GM23248 (cell line): ENCODE data around the gene AIF1. TPM values are rescaled to one million over a fixed set of nuclear protein-coding genes. Genes with fewer than 3 reads are reported as not detected.

Source experiments
- DNase-seq: peaks from one replicate; pipeline ENCODE4 v3.0.0-alpha.2; 2015
- H2AFZ ChIP-seq: fragments of 200-600 bp; sonication (generic); 2 replicates; pipeline ENCODE4 v1.6.1; 2016; ENCODE audit warnings: antibody characterized with exemption
- H3F3A ChIP-seq: fragments of 200-600 bp; sonication (generic); 2 replicates; pipeline ENCODE4 v1.6.1; 2016; ENCODE audit warnings: mild to moderate bottlenecking, antibody characterized with exemption, mixed run types; ENCODE audit not compliant: insufficient read depth
- H3K27ac ChIP-seq: fragments of 200-600 bp; sonication (generic); 2 replicates; pipeline ENCODE4 v1.5.1; 2016; ENCODE audit warnings: mild to moderate bottlenecking
- H3K27me3 ChIP-seq: fragments of 200-600 bp; sonication (generic); replicated peaks from 2 replicates; pipeline ENCODE4 v1.6.1; 2016; ENCODE audit warnings: mild to moderate bottlenecking; ENCODE audit not compliant: insufficient read depth
- H3K36me3 ChIP-seq: fragments of 200-600 bp; sonication (generic); 2 replicates; pipeline ENCODE4 v1.6.1; 2016; ENCODE audit warnings: low read depth, mild to moderate bottlenecking
- H3K4me1 ChIP-seq: fragments of 200-600 bp; sonication (generic); 2 replicates; pipeline ENCODE4 v1.6.1; 2016; ENCODE audit warnings: mild to moderate bottlenecking; ENCODE audit not compliant: insufficient read depth
- H3K4me2 ChIP-seq: fragments of 200-600 bp; sonication (generic); one replicate; pipeline ENCODE4 v1.6.1; 2016; ENCODE audit warnings: mild to moderate bottlenecking; ENCODE audit not compliant: unreplicated experiment
- H3K4me3 ChIP-seq: fragments of 200-600 bp; sonication (generic); 2 replicates; pipeline ENCODE4 v1.5.1; 2016; ENCODE audit warnings: mild to moderate bottlenecking
- H3K79me2 ChIP-seq: fragments of 200-600 bp; sonication (generic); 2 replicates; pipeline ENCODE4 v1.6.1; 2016; ENCODE audit warnings: mild to moderate bottlenecking; ENCODE audit not compliant: insufficient read depth
- H3K9ac ChIP-seq: fragments of 200-600 bp; sonication (generic); 2 replicates; pipeline ENCODE4 v1.6.1; 2016; ENCODE audit warnings: mild to moderate bottlenecking
- H3K9me2 ChIP-seq: fragments of 200-600 bp; sonication (generic); 2 replicates; pipeline ENCODE4 v1.6.1; 2016; ENCODE audit warnings: mixed run types, mild to moderate bottlenecking, moderate library complexity; ENCODE audit not compliant: insufficient read depth
- H3K9me3 ChIP-seq: fragments of 200-600 bp; sonication (generic); one replicate; pipeline ENCODE4 v1.6.1; 2017; ENCODE audit warnings: low read depth
- H4K20me1 ChIP-seq: fragments of 200-600 bp; sonication (generic); 2 replicates; pipeline ENCODE4 v1.6.0; 2016; ENCODE audit not compliant: insufficient read depth
- EZH2 ChIP-seq: fragments of 200-600 bp; sonication (generic); IDR thresholded peaks from 2 replicates; pipeline ENCODE4 v1.6.1; 2018; ENCODE audit warnings: antibody characterized with exemption, mild to moderate bottlenecking; ENCODE audit not compliant: insufficient read depth, poor library complexity, severe bottlenecking
- EZH2phosphoT487 ChIP-seq: fragments of 200-600 bp; sonication (generic); IDR thresholded peaks from 2 replicates; pipeline ENCODE4 v1.6.1; 2018; ENCODE audit warnings: antibody characterized with exemption, moderate library complexity, mild to moderate bottlenecking, low read depth; ENCODE audit not compliant: insufficient read depth
- WGBS, 2 experiments: methylation state at CpG; one replicate each; pipeline ENCODE4 v1.1.6; 2015 to 2017; ENCODE audit warnings: low lambda C conversion rate in 2 of 2, low coverage in 1 of 2; ENCODE audit errors: missing lambda C conversion rate in 2 of 2; 5-methylcytosine and 5-hydroxymethylcytosine counted together
- in situ Hi-C: fragments of 300-500 bp; cut with MboI; formaldehyde crosslinking; loops from 2 replicates; pipeline ENCODE4 v1.15.0; 2020
- polyA plus RNA-seq: library from polyadenylated mRNA; unstranded; fragments of >200 nt; fragmentation: Nextera tagmentation; extraction: Ambion mirVana; gene quantifications from 2 replicates; pipeline ENCODE4 v1.2.1, GENCODE V29; 2016
- total RNA-seq: library from RNA; depleted of rRNA; stranded (reverse); fragments of >200 nt; shearing (Covaris generic); gene quantifications from 2 replicates; pipeline ENCODE4 v1.2.3, GENCODE V29; 2014; rRNA removed

Gene AIF1
- total RNA-seq (not detected in 2 replicates), polyA plus RNA-seq (not detected in 2 replicates)

DNA sequence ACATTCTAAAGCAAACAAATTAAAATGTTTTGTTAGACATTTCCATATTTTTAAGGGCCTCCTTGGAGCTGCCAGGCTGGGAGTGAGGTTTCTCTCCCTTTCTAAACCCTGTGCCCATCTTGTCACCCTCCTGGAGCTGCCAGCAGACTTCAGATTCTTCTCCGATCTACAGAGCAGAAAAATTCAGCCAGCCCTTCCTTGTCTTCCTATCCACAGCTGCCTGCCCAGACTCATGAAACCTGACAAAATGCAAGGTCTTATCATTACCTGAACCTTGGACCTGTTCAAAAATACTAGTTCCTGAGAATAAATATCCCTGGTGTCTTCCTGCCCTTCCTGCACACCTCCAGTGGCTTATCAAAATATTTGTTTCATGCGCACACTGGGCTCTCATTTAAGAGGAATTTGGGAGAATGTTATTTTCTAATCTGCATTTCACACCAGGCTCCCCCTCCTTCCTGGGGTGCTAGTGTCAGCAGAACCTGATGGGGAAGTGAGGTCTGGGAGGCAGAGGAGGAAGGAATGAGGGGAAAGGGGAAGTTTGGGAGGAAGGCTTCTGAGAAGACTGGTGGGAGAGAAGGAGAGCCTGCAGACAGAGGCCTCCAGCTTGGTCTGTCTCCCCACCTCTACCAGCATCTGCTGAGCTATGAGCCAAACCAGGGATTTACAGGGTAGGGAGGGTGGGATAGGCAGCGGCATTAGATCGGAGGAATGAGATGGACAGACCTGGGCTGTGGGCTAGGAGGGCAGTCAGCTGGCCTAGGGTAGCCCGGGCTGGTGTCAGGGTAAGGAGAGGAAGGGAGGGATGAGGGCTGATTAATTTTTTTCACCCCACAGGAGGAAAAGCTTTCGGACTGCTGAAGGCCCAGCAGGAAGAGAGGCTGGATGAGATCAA lies at the start of gene AIF1:
TSS of gene AIF1 (plus strand) at position 551 of the 895 bp plus-strand sequence. CDS start at position 647, 96 bp downstream.
- no peak within 1 kb of the TSS for H2AFZ ChIP-seq

DNA sequence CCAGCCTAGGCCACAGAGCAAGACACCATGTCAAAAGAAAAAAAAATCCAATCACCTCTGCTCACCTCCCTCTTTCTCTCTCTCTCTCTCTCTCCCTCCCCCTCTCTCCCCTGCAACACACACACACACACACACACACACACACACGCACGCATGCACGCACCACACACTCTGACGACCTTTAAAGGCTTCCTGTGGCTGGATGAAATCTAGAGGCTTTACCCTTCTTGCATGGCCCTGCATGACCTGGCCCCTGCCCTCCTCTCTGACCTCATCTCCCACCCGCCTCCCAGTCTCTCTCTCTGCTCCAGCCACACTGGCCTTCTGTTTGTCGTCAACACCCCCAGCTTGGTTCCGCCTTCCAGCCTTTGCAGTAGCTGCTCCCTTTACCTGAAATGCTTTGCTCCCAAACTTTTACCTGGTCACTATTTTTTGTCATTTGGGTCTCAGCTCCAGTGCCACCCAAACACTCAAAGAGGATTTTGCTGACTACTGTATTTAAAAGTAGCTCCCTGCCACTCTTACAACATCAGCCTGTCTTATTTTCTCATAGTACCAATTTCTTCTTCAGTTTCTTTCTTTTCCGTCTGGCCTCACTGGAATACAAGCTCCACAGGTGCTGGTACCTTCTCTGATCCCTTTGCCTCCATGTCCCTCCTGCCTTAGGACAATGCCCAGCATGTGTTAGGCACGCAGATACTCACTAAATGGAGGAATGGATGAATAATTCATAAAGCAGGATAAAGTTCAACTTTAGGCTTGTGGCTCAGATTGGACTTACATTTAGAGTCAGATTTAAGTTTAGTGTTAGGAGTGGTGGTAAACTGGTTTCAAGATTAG lies 47.3 kb upstream of the AIF1 start:
- Histone ChIP-seq H3K4me1 (peaks cover 10% of the 10 kb centered on the region), H3K9me3 (no peaks in the 10 kb centered on the region), H3F3A (peaks cover 11% of the 10 kb centered on the region), H3K9me2 (no peaks in the 10 kb centered on the region), H3K4me2 (no peak overlapping the region), H3K36me3 (no peaks in the 10 kb centered on the region), H4K20me1 (no peaks in the 10 kb centered on the region), H3K79me2 (no peaks in the 10 kb centered on the region), H3K4me3 (no peak overlapping the region), H3K27me3 (no peaks in the 10 kb centered on the region), H3K9ac (no peak overlapping the region), H2AFZ (no peak overlapping the region), H3K27ac (no peak overlapping the region)
- 31 to 43% methylated on average over 8 to 9 of the region's 9 CpGs for WGBS, 2 experiments
- DNase-seq, result no peak
- in situ Hi-C loops, result no loop called here
- TF ChIP-seq EZH2, result no peak
- TF ChIP-seq EZH2phosphoT487, result no peak

More for the DNA sequence above, at the start of gene AIF1:
- H3F3A ChIP-seq, result peaks cover 10% of the 10 kb centered on the region
- H3K27ac ChIP-seq, result no peak within 1 kb of the TSS
- no peaks in the 10 kb centered on the region for H4K20me1 ChIP-seq
- no peaks in the 10 kb centered on the region for H3K4me1 ChIP-seq
- 59 to 68% methylated on average over 6 of the region's 6 CpGs for WGBS, 2 experiments
- no peaks in the 10 kb centered on the region for H3K9me2 ChIP-seq
- no peaks in the 10 kb centered on the region for H3K79me2 ChIP-seq
- TF ChIP-seq EZH2phosphoT487 (no peak), EZH2 (no peak)
- H3K36me3 ChIP-seq, result no peaks in the 10 kb centered on the region
- no peak within 1 kb of the TSS for H3K4me2 ChIP-seq
- no peaks in the 10 kb centered on the region for H3K27me3 ChIP-seq
- no peak within 1 kb of the TSS for H3K9ac ChIP-seq
- no peak within 1 kb of the TSS for H3K4me3 ChIP-seq
- in situ Hi-C loops, result no loop called here
- no peak for DNase-seq
- H3K9me3 ChIP-seq, result no peaks in the 10 kb centered on the region

DNA sequence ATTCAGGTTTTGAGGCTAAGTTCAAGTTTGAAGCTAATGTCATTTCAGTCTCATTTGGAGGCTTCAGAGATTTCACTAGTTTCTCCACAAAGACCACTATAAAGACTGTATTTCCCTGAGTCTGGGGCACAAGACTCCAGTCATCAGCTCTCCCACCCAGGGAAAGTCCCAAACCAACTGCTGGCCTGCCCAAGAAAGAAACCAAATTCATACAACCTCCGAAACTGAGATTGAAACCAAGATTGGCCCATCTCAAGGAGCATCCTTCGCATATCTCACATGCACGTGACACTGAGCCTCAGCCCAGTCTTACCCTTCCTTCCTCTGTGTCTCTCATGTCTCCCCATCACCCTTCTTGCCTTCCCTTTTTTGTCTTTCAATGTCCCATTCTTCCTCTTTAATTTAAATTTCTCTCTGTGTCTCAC lies 46.5 kb upstream of the AIF1 start:
- Histone ChIP-seq H3K36me3 (no peaks in the 10 kb centered on the region), H3K79me2 (no peaks in the 10 kb centered on the region), H3K9ac (no peak overlapping the region), H3K9me3 (no peaks in the 10 kb centered on the region), H2AFZ (no peak overlapping the region), H3F3A (0 out of 2 replicates have a peak, but pooled peaks cover 4% of the 10 kb centered on the region), H3K27ac (no peak overlapping the region), H3K4me3 (no peak overlapping the region), H3K4me2 (no peak overlapping the region), H3K27me3 (no peaks in the 10 kb centered on the region), H3K4me1 (peaks cover 3% of the 10 kb centered on the region), H3K9me2 (no peaks in the 10 kb centered on the region), H4K20me1 (no peaks in the 10 kb centered on the region)
- 75 to 80% methylated on average over 3 of the region's 3 CpGs for WGBS, 2 experiments
- in situ Hi-C loops, result no loop called here
- no peak for TF ChIP-seq EZH2phosphoT487
- TF ChIP-seq EZH2, result no peak
- no peak for DNase-seq

DNA sequence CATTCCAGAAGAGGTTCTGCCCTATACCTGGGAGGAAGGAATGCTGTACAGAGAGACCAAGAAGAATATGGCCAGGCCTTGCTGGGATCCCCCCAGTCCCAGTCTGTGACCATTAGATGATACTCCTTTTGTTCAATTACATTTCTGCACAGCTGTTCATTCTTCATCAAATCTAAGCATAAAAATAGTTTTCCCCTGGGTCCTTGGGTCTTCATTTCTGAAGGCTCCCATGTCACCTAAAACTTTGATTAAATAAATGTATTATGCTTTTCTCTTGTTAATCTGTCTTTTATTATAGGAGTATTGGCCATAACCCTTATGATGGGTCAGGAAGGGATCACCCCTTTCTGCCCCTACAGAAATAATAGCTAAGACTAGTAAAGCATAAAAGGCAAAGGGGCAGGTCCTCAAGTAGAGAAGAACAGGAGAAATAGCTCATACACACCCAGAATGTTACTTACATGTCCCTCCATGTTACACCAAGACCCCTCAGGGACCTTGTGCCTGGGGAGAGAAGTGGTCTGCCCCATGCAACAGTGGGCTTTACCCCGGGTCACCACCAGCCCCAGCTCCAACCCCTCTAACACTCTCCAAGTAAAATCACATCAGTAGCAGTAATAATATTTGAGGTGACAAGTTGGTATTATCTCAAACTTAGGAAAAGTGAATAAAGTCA lies 45.0 kb upstream of the AIF1 start:
- TF ChIP-seq EZH2phosphoT487, result no peak
- TF ChIP-seq EZH2, result no peak

More for the DNA sequence above, 45.0 kb upstream of the AIF1 start:
- Histone ChIP-seq H2AFZ (no peak overlapping the region), H3K27ac (no peak overlapping the region), H3K9me2 (no peaks in the 10 kb centered on the region), H3K4me1 (no peaks in the 10 kb centered on the region), H3F3A (no peaks in the 10 kb centered on the region), H3K36me3 (no peaks in the 10 kb centered on the region), H3K4me3 (no peak overlapping the region), H3K9ac (no peak overlapping the region), H3K79me2 (no peaks in the 10 kb centered on the region), H3K27me3 (no peaks in the 10 kb centered on the region), H4K20me1 (no peaks in the 10 kb centered on the region), H3K9me3 (no peaks in the 10 kb centered on the region), H3K4me2 (no peak overlapping the region)
- in situ Hi-C loops, result no loop called here
- DNase-seq, result no peak
- 42 to 50% methylated on average over 1 of the region's 1 CpG for WGBS, 2 experiments
